GM19468 (cell line): ENCODE measurements around the gene MIEF1.

ENCODE experiments used
- ATAC-seq: cut with Tn5 transposase; IDR thresholded peaks from one replicate; pipeline ENCODE4 v1.9.1; 2021; ENCODE audit warnings: mild to moderate bottlenecking, moderate library complexity, moderate number of reproducible peaks; ENCODE audit not compliant: unreplicated experiment; ENCODE audit errors: extremely low read depth

Gene MIEF1

GRCh38 chr22:39527481-39527961 is 25.4 kb downstream of the MIEF1 start:
- no peak for ATAC-seq

DNA sequence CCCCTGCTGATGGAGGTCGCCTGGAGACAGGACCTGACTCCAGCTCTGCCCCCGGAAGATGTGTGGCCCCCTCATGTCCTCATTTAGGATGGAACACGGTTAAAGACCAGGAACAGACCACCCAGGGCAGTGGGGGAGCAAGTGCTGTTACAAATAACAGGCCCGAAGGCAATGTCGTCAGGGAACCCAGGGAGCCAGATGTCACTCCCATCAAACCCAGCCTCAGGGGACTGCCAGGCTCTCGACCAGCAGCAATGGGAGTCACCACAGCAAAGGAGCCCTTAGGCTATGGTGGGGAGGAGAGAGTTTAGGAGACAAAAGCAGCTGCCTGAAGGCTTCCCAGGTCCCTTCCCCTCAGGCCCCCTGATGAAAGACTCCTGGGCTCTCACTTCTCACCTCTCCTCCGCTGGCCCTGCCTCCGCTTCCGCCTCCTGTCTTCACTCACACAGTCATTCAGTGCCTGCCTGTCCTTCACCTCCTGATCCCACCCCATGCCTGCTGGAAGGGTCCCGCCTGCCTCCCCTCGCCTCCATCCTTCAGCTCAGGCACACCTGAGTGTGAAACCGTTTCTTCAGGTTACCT is 26.1 kb downstream of the MIEF1 start:
- no peak for ATAC-seq

- no peak for ATAC-seq
Measured at GRCh38 chr22:39528681-39529486, 26.8 kb downstream of the MIEF1 start.

GRCh38 chr22:39529487-39529851 is 27.4 kb downstream of the MIEF1 start:
- ATAC-seq, result no peak

DNA sequence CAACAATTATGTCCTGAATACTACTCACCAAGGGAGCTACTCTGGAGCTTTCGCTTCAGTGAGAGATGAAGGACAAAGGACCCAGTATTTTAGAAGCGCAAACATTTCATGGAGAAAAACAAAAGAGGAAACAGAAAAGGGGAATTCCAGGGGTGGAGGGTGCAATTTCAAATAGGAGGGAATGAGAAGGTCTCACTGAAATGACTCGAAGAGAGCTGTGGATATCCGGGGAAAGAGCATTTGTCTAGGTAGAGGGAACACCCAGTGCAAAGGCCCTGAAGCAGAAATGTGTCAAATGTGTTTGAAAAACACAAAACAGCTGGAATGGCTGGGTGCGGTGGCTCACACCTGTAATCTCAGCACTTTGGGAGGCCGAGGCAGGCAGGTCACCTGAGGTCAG is 28.0 kb downstream of the MIEF1 start:
- no peak for ATAC-seq

- no peak for ATAC-seq
Measured at GRCh38 chr22:39530692-39531331, 28.7 kb downstream of the MIEF1 start.

GRCh38 chr22:39532215-39533073 is 30.4 kb downstream of the MIEF1 start, which contains the start of gene RPS19BP1:
TSS of gene RPS19BP1 (minus strand) at chr22:39532748. CDS start at chr22:39532738, 10 bp downstream.
- peak; percentile 58 for ATAC-seq

DNA sequence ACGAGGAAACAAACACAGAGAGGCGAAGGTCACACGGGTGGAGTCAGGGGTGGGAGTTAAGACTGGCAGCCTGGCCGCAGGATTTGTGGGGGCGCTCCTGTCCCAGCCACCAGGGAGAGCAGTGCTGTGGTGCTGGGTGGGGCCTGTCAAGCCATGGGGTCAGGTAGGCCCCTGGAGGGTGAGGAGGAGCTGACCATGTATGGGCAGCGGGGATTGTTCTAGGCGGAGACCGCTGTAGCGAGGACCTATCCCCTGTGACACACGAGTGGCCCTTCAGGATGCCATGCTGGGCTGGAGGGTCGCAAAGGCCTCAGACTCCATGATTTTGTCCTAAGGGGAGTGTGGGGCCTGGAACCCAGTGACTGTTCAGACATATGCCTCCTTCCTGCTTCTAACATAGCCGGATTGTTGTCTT is 32.0 kb downstream of the MIEF1 start:
- no peak for ATAC-seq

- no peak for ATAC-seq
Measured at GRCh38 chr22:39534591-39535356, 32.7 kb downstream of the MIEF1 start.

DNA sequence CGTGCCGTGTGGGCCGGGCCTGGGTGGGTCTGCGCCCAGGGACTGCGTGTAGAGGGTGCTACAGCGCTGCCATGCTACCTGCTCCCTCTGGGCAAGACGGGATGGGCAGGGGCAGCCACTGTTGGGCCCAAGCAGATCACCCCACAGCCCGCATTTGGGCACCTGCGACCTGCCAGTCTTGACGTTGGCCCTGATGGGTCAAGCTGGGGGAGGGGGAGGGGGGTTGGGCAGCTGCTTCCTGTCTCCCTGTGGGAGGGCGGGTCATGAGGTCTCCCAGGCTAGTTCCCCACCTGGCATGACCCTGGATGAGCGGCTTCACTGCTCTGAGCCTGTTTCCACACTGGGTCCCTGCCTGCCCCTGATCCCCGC is 33.3 kb downstream of the MIEF1 start:
- ATAC-seq, result no peak

GRCh38 chr22:39535831-39536449 is 33.9 kb downstream of the MIEF1 start:
- no peak for ATAC-seq

- ATAC-seq, result no peak
Measured at GRCh38 chr22:39536711-39537110, 34.6 kb downstream of the MIEF1 start.

DNA sequence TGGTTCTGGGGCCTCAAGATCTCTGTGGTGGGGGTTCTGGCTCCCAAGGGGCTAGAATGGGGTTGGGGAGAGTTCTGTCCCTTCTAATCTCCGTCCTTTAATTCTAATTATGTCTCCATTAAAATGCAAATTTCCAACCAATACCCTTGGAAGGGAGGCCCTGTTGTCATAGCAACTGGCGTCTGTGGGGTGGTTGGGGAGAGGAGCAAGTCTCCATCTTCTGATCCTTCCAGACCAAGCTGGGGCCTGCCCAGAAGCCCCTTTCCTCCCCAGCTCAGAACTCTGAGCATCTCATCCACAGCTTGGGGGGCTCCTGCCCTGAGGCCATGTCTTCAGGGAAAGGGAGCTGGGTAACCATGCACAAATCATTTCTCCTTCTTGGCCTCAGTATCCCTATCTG is 35.9 kb downstream of the MIEF1 start:
- no peak for ATAC-seq

DNA sequence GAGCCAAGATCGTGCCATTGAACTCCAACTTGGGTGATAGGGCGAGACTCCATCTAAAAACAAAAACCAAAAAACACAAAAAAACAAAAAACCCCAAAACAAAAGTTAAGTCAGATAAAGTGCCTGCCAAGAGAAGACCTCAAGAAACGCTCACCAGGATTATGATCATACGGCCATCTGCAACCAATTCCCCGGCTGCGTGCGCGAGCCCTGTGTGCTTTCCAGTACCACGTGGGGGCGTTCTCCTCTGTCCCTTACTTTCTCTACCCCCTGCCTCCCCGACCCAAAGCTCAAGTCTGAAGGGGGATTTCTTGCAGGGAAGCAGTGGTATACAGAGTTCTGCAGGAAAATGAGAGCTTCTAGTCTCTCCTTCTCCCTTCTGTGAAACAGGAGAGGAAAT is 41.0 kb downstream of the MIEF1 start:
- no peak for ATAC-seq

- ATAC-seq, result no peak
Measured at GRCh38 chr22:39545386-39546365, 43.6 kb downstream of the MIEF1 start.

- ATAC-seq, result no peak
Measured at GRCh38 chr22:39546889-39547586, 44.9 kb downstream of the MIEF1 start.

GRCh38 chr22:39547587-39547947 is 45.5 kb downstream of the MIEF1 start:
- no peak for ATAC-seq

DNA sequence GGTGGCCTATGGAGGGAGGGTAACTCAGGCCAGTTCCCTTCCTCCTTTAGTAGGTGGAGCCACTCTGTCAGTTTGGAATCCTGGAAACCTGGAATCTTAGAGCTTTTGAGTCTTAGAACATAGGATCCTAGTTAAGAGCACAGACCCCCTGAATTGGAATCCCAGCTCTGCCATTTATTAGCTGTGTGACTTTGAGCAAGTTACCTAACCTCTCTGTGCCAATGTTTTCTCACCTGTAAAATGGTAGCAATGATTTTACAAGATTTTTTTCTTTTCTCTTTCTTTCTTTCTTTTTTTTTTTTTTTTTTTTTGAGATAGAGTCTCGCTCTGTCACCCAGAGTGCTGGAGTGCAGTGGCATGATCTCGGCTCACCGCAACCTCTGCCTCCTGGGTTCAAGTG is 51.3 kb downstream of the MIEF1 start:
- ATAC-seq, result no peak
